SK-N-SH (cell line): ENCODE data around the gene MVD. TPM values are rescaled to one million over a fixed set of nuclear protein-coding genes. Genes with fewer than 3 reads are reported as not detected.

Experiments
- CTCF ChIA-PET: fragments of 300-600, 350-600 bp; formaldehyde crosslinking; extraction: SDS; loops from one replicate; lab custom pipeline; 2021; lab: Yijun Ruan, JAX
- POLR2A ChIA-PET: fragments of 350-600 bp; sonication (Branson Sonifier 250); formaldehyde crosslinking; extraction: SDS; loops from one replicate; lab custom pipeline; 2020; ENCODE audit warnings: antibody characterized with exemption, inconsistent platforms; lab: Yijun Ruan, JAX
- DNase-seq: peaks from one replicate; pipeline ENCODE4 v3.0.0; 2012
- H2AFZ ChIP-seq: fragments of 200-600 bp; sonication (generic); 2 replicates; pipeline ENCODE4 v1.8.1; 2016; ENCODE audit warnings: antibody characterized with exemption, mild to moderate bottlenecking, low read depth
- H3F3A ChIP-seq: fragments of 200-600 bp; sonication (generic); replicated peaks from 2 replicates; pipeline ENCODE3; 2016; ENCODE audit warnings: antibody characterized with exemption, mild to moderate bottlenecking; ENCODE audit not compliant: insufficient read depth
- H3K27ac ChIP-seq, 2 experiments: fragments of 200-500 bp in 1 of 2; fragments of 200-600 bp in 1 of 2; sonication (Bioruptor generic) in 1 of 2; sonication (generic), shearing (Covaris generic) in 1 of 2; 2 replicates each; pipeline versions ENCODE4 v1.5.1 to v1.6.1; 2014 to 2016; ENCODE audit warnings: low read depth in 2 of 2, inconsistent platforms in 1 of 2, low read length in 1 of 2, mild to moderate bottlenecking in 1 of 2, mixed read lengths in 1 of 2
- H3K27me3 ChIP-seq: fragments of 200-600 bp; sonication (generic), shearing (Covaris generic); 2 replicates; pipeline ENCODE4 v1.6.1; 2016; ENCODE audit warnings: mixed run types; ENCODE audit not compliant: insufficient read depth
- H3K36me3 ChIP-seq, 2 experiments: fragments of 200-500 bp in 1 of 2; fragments of 200-600 bp in 1 of 2; sonication (Bioruptor generic) in 1 of 2; sonication (generic) in 1 of 2; replicated peaks in 1 of 2; 2 replicates each; pipeline versions ENCODE3 to v1.5.1; 2014 to 2016; ENCODE audit warnings: low read length in 1 of 2, mild to moderate bottlenecking in 1 of 2; ENCODE audit not compliant: insufficient read depth in 2 of 2, control insufficient read depth in 1 of 2
- H3K4me1 ChIP-seq, 2 experiments: fragments of 200-500 bp in 1 of 2; fragments of 200-600 bp in 1 of 2; sonication (Bioruptor generic) in 1 of 2; sonication (generic), shearing (Covaris generic) in 1 of 2; 2 replicates each; pipeline versions ENCODE4 v1.5.1 to v1.6.1; 2014 to 2016; ENCODE audit warnings: low read depth in 1 of 2, low read length in 1 of 2, mixed run types in 1 of 2; ENCODE audit not compliant: insufficient read depth in 2 of 2, control insufficient read depth in 1 of 2
- H3K4me2 ChIP-seq: fragments of 200-600 bp; sonication (generic), shearing (Covaris generic); 2 replicates; pipeline ENCODE4 v1.6.1; 2017; ENCODE audit warnings: mixed run types
- H3K4me3 ChIP-seq, 2 experiments: fragments of 200-500 bp in 1 of 2; fragments of 200-600 bp in 1 of 2; sonication (Bioruptor generic) in 1 of 2; sonication (generic), shearing (Covaris generic) in 1 of 2; 2 replicates each; pipeline versions ENCODE4 v1.5.1 to v1.8.1; 2014 to 2016; ENCODE audit warnings: low read depth in 2 of 2, inconsistent platforms in 1 of 2, low read length in 1 of 2, mild to moderate bottlenecking in 1 of 2, mixed read lengths in 1 of 2, moderate library complexity in 1 of 2
- H3K79me2 ChIP-seq: fragments of 200-600 bp; sonication (generic); 2 replicates; pipeline ENCODE4 v1.8.1; 2017; ENCODE audit warnings: mild to moderate bottlenecking; ENCODE audit not compliant: insufficient read depth
- H3K9ac ChIP-seq: fragments of 200-600 bp; sonication (generic); 2 replicates; pipeline ENCODE4 v1.6.1; 2017; ENCODE audit warnings: mixed run types
- H3K9me2 ChIP-seq: fragments of 200-600 bp; sonication (generic); 2 replicates; pipeline ENCODE4 v1.6.1; 2017; ENCODE audit warnings: mixed run types
- H3K9me3 ChIP-seq: fragments of 200-600 bp; sonication (generic); 2 replicates; pipeline ENCODE4 v1.6.1; 2017; ENCODE audit warnings: mixed run types, mild to moderate bottlenecking, moderate library complexity
- H4K20me1 ChIP-seq: fragments of 200-600 bp; sonication (generic); 2 replicates; pipeline ENCODE4 v1.6.1; 2017; ENCODE audit warnings: mild to moderate bottlenecking, mixed run types; ENCODE audit not compliant: insufficient read depth
- ELF1 ChIP-seq: IDR thresholded peaks from 2 replicates; pipeline ENCODE4 v1.4.0; 2012
- EP300 ChIP-seq, 2 experiments: IDR thresholded peaks; 2 replicates each; pipeline versions ENCODE4 v1.4.0 to v1.6.1; 2012; ENCODE audit warnings: borderline replicate concordance in 1 of 2, low read depth in 1 of 2, low read length in 1 of 2
- GATA2 ChIP-seq: sonication (generic); formaldehyde crosslinking; IDR thresholded peaks from 2 replicates; pipeline ENCODE4 v1.5.0; 2020; ENCODE audit warnings: mild to moderate bottlenecking, missing genetic modification reagents
- IRF3 ChIP-seq: fragments of 150-350 bp; IDR thresholded peaks from 2 replicates; pipeline ENCODE4 v1.6.1; 2016; ENCODE audit warnings: mild to moderate bottlenecking, low read depth, low read length
- MAX ChIP-seq: IDR thresholded peaks from 2 replicates; pipeline ENCODE4 v1.4.0; 2012; ENCODE audit warnings: low read depth
- MEF2A ChIP-seq: IDR thresholded peaks from 2 replicates; pipeline ENCODE4 v1.4.0; 2012; ENCODE audit warnings: low read depth, borderline replicate concordance
- RXRA ChIP-seq: IDR thresholded peaks from 2 replicates; pipeline ENCODE4 v1.4.0; 2012; ENCODE audit warnings: low read depth, mild to moderate bottlenecking, borderline replicate concordance
- SIN3A ChIP-seq: IDR thresholded peaks from 2 replicates; pipeline ENCODE4 v1.6.1; 2012; ENCODE audit warnings: low read depth, mild to moderate bottlenecking, low read length, moderate library complexity, borderline replicate concordance
- SMC3 ChIP-seq: IDR thresholded peaks from 2 replicates; pipeline ENCODE4 v1.6.1; 2012; ENCODE audit warnings: low read depth, low read length, improper control_type of control experiment
- TAF1 ChIP-seq: IDR thresholded peaks from 2 replicates; pipeline ENCODE4 v1.6.1; 2012; ENCODE audit warnings: low read depth, mild to moderate bottlenecking, low read length, moderate library complexity, borderline replicate concordance
- TCF12 ChIP-seq: IDR thresholded peaks from 2 replicates; pipeline ENCODE4 v1.4.0; 2012
- TEAD4 ChIP-seq: IDR thresholded peaks from 2 replicates; pipeline ENCODE4 v1.4.0; 2012; ENCODE audit warnings: mild to moderate bottlenecking, borderline replicate concordance; ENCODE audit not compliant: insufficient read depth
- USF1 ChIP-seq: IDR thresholded peaks from 2 replicates; pipeline ENCODE4 v1.4.0; 2012; ENCODE audit warnings: low read depth, borderline replicate concordance
- USF2 ChIP-seq: fragments of 150-350 bp; IDR thresholded peaks from 2 replicates; pipeline ENCODE4 v1.6.1; 2017; ENCODE audit warnings: antibody characterized with exemption, low read length, low read depth, borderline replicate concordance
- WGBS: methylation state at CpG from one replicate; pipeline ENCODE4 v1.1.6; 2017; ENCODE audit warnings: low lambda C conversion rate; 5-methylcytosine and 5-hydroxymethylcytosine counted together
- polyA plus RNA-seq, 3 experiments: library from polyadenylated mRNA; depleted of rRNA; stranded (reverse); fragments of >200 nt; gene quantifications; 2 replicates each; pipeline ENCODE4 v1.2.3, GENCODE V29; 2012

MVD gene
- polyA plus RNA-seq, 1 of the 3 experiments (the other 2 are of a cell fraction) = 15.7 TPM

GRCh38 chr16:88631384-88631783 lies 31.5 kb downstream of the MVD start:
- H3K4me2 ChIP-seq = no peak overlapping the region
- no peaks in the 10 kb centered on the region for H3K9me3 ChIP-seq
- H2AFZ ChIP-seq = no peak overlapping the region
- H3K9ac ChIP-seq = no peak overlapping the region
- POLR2A ChIA-PET = no interaction called here
- no peak for TF ChIP-seq GATA2 (CRISPR knock-in tag)
- no peak overlapping the region for H3K27ac ChIP-seq
- H4K20me1 ChIP-seq = no peaks in the 10 kb centered on the region
- CTCF ChIA-PET = no interaction called here
- H3K27me3 ChIP-seq = no peaks in the 10 kb centered on the region
- H3F3A ChIP-seq = peaks cover 3% of the 10 kb centered on the region
- H3K9me2 ChIP-seq = no peaks in the 10 kb centered on the region
- no peak for DNase-seq
- H3K4me3 ChIP-seq = no peak overlapping the region
- no peaks in the 10 kb centered on the region for H3K4me1 ChIP-seq
- H3K36me3 ChIP-seq = peaks cover 5 to 49% of the 10 kb centered on the region in 2 experiments
- WGBS = 96% methylated on average over 16 of the region's 16 CpGs
- no peaks in the 10 kb centered on the region for H3K79me2 ChIP-seq

GRCh38 chr16:88630941-88631340 lies 31.9 kb downstream of the MVD start:
- Histone ChIP-seq H2AFZ (no peak overlapping the region), H3K4me3 (no peak overlapping the region), H3K9ac (no peak overlapping the region), H3K4me2 (no peak overlapping the region), H3F3A (peaks cover 3% of the 10 kb centered on the region), H3K9me2 (no peaks in the 10 kb centered on the region), H3K4me1 (no peaks in the 10 kb centered on the region), H3K9me3 (no peaks in the 10 kb centered on the region), H4K20me1 (no peaks in the 10 kb centered on the region), H3K27me3 (no peaks in the 10 kb centered on the region), H3K27ac (no peak overlapping the region), H3K79me2 (no peaks in the 10 kb centered on the region), H3K36me3 (peaks cover 9 to 49% of the 10 kb centered on the region in 2 experiments)
- POLR2A ChIA-PET = no interaction called here
- WGBS = 93% methylated on average over 16 of the region's 23 CpGs
- TF ChIP-seq USF1 = no peak
- TF ChIP-seq SMC3 = no peak
- no peak for TF ChIP-seq TAF1
- TF ChIP-seq USF2 = no peak
- TF ChIP-seq EP300 (IDR thresholded peaks at IDR 0.05; ENCODE audit: borderline replicate concordance in 1 of 2, low read depth in 1 of 2, low read length in 1 of 2) = no peak
- no peak for TF ChIP-seq TCF12
- TF ChIP-seq TEAD4 = no peak
- no peak for DNase-seq
- CTCF ChIA-PET = no interaction called here

GRCh38 chr16:88630433-88630832 lies 32.5 kb downstream of the MVD start:
- no peaks in the 10 kb centered on the region for H3K79me2 ChIP-seq
- WGBS = 92% methylated on average over 5 of the region's 12 CpGs
- peaks cover 12 to 51% of the 10 kb centered on the region in 2 experiments for H3K36me3 ChIP-seq
- no peaks in the 10 kb centered on the region for H3K4me1 ChIP-seq
- POLR2A ChIA-PET = no interaction called here
- H3K9me3 ChIP-seq = no peaks in the 10 kb centered on the region
- CTCF ChIA-PET = interaction anchor here (1.1 kb wide), 1 partner anchor 27 kb away, joined by 3 read pairs; no protein-coding TSS in a partner anchor
- no peaks in the 10 kb centered on the region for H3K9me2 ChIP-seq
- H2AFZ ChIP-seq = no peak overlapping the region
- no peak overlapping the region for H3K9ac ChIP-seq
- DNase-seq = no peak
- TF ChIP-seq RXRA (no peak), MAX (no peak), ELF1 (no peak), MEF2A (no peak), SIN3A (no peak), TAF1 (no peak), IRF3 (no peak)
- no peak overlapping the region for H3K4me2 ChIP-seq
- no peak overlapping the region for H3K4me3 ChIP-seq
- H3K27ac ChIP-seq = no peak overlapping the region
- H4K20me1 ChIP-seq = no peaks in the 10 kb centered on the region
- H3K27me3 ChIP-seq = no peaks in the 10 kb centered on the region
- peaks cover 3% of the 10 kb centered on the region for H3F3A ChIP-seq
